Tibial nerve (tissue), 4 donors: ENCODE measurements around the gene GABRG3. TPM values are rescaled to one million over a fixed set of nuclear protein-coding genes. Genes with fewer than 3 reads are reported as not detected.

Source experiments
- DNase-seq, 2 donors: peaks; one replicate each; pipeline ENCODE4 v3.0.0-alpha.2; 2019; ENCODE audit warnings: low spot score in 2 of 2
- H3K27ac ChIP-seq, 4 donors: fragments of 200-600 bp; sonication (generic) in 3 of 4; one replicate each; pipeline ENCODE4 v1.5.1; 2017 to 2019; ENCODE audit warnings: mild to moderate bottlenecking in 1 of 4
- H3K27me3 ChIP-seq, 2 donors: fragments of 200-600 bp; sonication (generic) in 1 of 2; one replicate each; pipeline versions ENCODE4 v1.5.1 to v1.6.0; 2017 to 2019
- H3K36me3 ChIP-seq, 3 donors: fragments of 200-600 bp; sonication (generic); one replicate each; pipeline ENCODE4 v1.5.1; 2018 to 2019
- H3K4me1 ChIP-seq, 4 donors: fragments of 200-600 bp; sonication (generic) in 3 of 4; one replicate each; pipeline ENCODE4 v1.5.1; 2017 to 2019
- H3K4me3 ChIP-seq, 4 donors: fragments of 200-600 bp; sonication (generic) in 3 of 4; one replicate each; pipeline ENCODE4 v1.5.1; 2017 to 2019; ENCODE audit warnings: mild to moderate bottlenecking in 1 of 4, moderate library complexity in 1 of 4
- H3K9me3 ChIP-seq, 4 donors: fragments of 200-600 bp; sonication (generic) in 3 of 4; one replicate each; pipeline ENCODE4 v1.5.1; 2017 to 2019
- CTCF ChIP-seq, 5 experiments: fragments of 200-600 bp in 3 of 5; fragments of 450-650 bp in 2 of 5; sonication (generic) in 3 of 5; IDR thresholded peaks; one replicate each; pipeline ENCODE4 v1.5.1; 2016 to 2019; ENCODE audit warnings: antibody characterized with exemption in 5 of 5, mild to moderate bottlenecking in 3 of 5, moderate library complexity in 2 of 5
- EP300 ChIP-seq, 2 donors: sonication (generic); formaldehyde crosslinking; IDR thresholded peaks; one replicate each; pipeline ENCODE4 v1.6.1; 2017; ENCODE audit warnings: antibody characterized with exemption in 2 of 2, mild to moderate bottlenecking in 1 of 2
- POLR2A ChIP-seq, 2 donors: fragments of 450-650 bp; IDR thresholded peaks; one replicate each; pipeline ENCODE4 v1.6.1; 2017; ENCODE audit warnings: antibody characterized with exemption in 2 of 2, mild to moderate bottlenecking in 2 of 2, moderate library complexity in 2 of 2
- WGBS, 2 donors: methylation state at CpG; one replicate each; pipeline ENCODE4 v1.1.5; 2018; 5-methylcytosine and 5-hydroxymethylcytosine counted together
- total RNA-seq, 4 donors: library from RNA; depleted of rRNA; stranded (reverse); fragments of >200 nt; gene quantifications; one replicate each; pipeline ENCODE4 v1.1.0, GENCODE V29; 2016

Gene GABRG3
- total RNA-seq, 4 donors from 2014 or later, result not detected

- TF ChIP-seq CTCF (IDR thresholded peaks at IDR 0.05) (no peak), POLR2A (IDR thresholded peaks at IDR 0.05) (no peak), EP300 (IDR thresholded peaks at IDR 0.05) (no peak)
- 90 to 93% methylated on average over 14 of the region's 14 CpGs for WGBS, 2 donors
- Histone ChIP-seq H3K27ac (no peak overlapping the region), H3K27me3 (no peaks in the 10 kb centered on the region), H3K9me3 (no peaks in the 10 kb centered on the region), H3K4me1 (no peaks in the 10 kb centered on the region), H3K36me3 (no peaks in the 10 kb centered on the region), H3K4me3 (no peak overlapping the region)
- no peak for DNase-seq
Observed at GRCh38 chr15:27036210-27036609, 65.2 kb downstream of the GABRG3 start.

- Histone ChIP-seq H3K4me3 (no peak overlapping the region), H3K27me3 (no peaks in the 10 kb centered on the region), H3K27ac (no peak overlapping the region), H3K9me3 (no peaks in the 10 kb centered on the region), H3K4me1 (no peaks in the 10 kb centered on the region), H3K36me3 (no peaks in the 10 kb centered on the region)
- DNase-seq, result no peak
- 81 to 93% methylated on average over 2 of the region's 2 CpGs for WGBS, 2 donors
- TF ChIP-seq EP300 (IDR thresholded peaks at IDR 0.05) (no peak), CTCF (IDR thresholded peaks at IDR 0.05) (no peak), POLR2A (IDR thresholded peaks at IDR 0.05) (no peak)
Observed at GRCh38 chr15:27037501-27037900, 66.5 kb downstream of the GABRG3 start.

GRCh38 chr15:27039152-27039551 is 68.2 kb downstream of the GABRG3 start:
- Histone ChIP-seq H3K27ac (no peak overlapping the region), H3K9me3 (no peaks in the 10 kb centered on the region), H3K4me3 (no peak overlapping the region), H3K4me1 (no peaks in the 10 kb centered on the region), H3K27me3 (no peaks in the 10 kb centered on the region), H3K36me3 (no peaks in the 10 kb centered on the region)
- TF ChIP-seq POLR2A (IDR thresholded peaks at IDR 0.05) (no peak), CTCF (IDR thresholded peaks at IDR 0.05) (no peak), EP300 (IDR thresholded peaks at IDR 0.05) (no peak)
- DNase-seq, result no peak
- 76% methylated on average over 3 of the region's 3 CpGs; no CpG with 5 or more reads in 1 of the 2 donors for WGBS, 2 donors

GRCh38 chr15:27042230-27042629 is 71.2 kb downstream of the GABRG3 start:
- Histone ChIP-seq H3K4me1 (no peaks in the 10 kb centered on the region), H3K27me3 (no peaks in the 10 kb centered on the region), H3K9me3 (no peaks in the 10 kb centered on the region), H3K36me3 (no peaks in the 10 kb centered on the region), H3K4me3 (no peak overlapping the region), H3K27ac (no peak overlapping the region)
- no peak for TF ChIP-seq POLR2A (IDR thresholded peaks at IDR 0.05)
- no peak for TF ChIP-seq EP300 (IDR thresholded peaks at IDR 0.05)
- TF ChIP-seq CTCF (IDR thresholded peaks at IDR 0.05), result no peak
- WGBS, 2 donors, result 91 to 92% methylated on average over 13 of the region's 13 CpGs
- no peak for DNase-seq

- TF ChIP-seq CTCF (IDR thresholded peaks at IDR 0.05), result no peak
- TF ChIP-seq POLR2A (IDR thresholded peaks at IDR 0.05), result no peak
- no peak for TF ChIP-seq EP300 (IDR thresholded peaks at IDR 0.05)
- Histone ChIP-seq H3K27ac (no peak overlapping the region), H3K27me3 (no peaks in the 10 kb centered on the region), H3K36me3 (no peaks in the 10 kb centered on the region), H3K4me1 (no peaks in the 10 kb centered on the region), H3K4me3 (no peak overlapping the region), H3K9me3 (no peaks in the 10 kb centered on the region)
- 84 to 89% methylated on average over 6 of the region's 6 CpGs for WGBS, 2 donors
- no peak for DNase-seq
Observed at GRCh38 chr15:27042646-27043045, 71.7 kb downstream of the GABRG3 start.
